ENCODE measurements around the gene LRRC32.
"Not testable (repeated sequence)": the region's sequence is repeated elsewhere in the genome, so short reads cannot be mapped to it uniquely, and the experiment has no call there.

LRRC32 gene

DNA sequence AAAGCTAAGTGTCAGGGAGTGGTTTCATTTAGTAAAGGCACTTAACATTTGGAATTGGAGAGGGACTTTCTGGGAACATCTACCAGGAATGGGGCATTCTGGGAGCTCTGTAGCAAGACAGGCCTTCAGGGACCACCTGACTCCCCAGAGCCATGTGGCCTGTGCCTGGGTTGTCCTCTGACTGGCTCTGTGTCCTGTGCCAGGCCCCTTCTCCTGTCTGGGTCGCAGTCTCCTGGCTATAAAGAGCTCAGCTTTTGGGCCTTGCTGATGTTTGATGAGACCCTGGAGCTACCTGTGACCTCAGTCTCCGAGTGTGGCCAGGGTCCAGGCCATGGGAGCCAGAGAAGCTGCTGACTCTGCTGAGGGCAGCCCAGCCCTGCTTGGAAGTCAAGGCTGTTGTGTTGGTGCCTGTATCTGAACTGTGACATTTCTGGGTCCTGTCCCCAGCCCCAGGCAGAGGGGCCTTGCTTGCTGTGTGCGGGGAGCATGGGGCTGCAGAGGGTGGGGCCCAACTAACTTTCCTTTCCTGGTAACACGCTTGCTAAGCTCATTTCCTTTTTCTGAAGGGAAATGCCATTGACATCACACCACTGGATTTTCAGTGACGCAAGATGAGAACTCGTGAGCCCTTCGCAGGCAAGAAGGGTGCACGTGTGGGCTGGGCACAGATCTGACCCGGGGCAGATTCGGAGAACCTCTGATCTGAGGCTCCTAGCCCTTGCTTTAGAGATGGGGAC lies 41.3 kb downstream of the LRRC32 start:
- DNase-seq (ENCODE audit: low read depth) = no peak

DNA sequence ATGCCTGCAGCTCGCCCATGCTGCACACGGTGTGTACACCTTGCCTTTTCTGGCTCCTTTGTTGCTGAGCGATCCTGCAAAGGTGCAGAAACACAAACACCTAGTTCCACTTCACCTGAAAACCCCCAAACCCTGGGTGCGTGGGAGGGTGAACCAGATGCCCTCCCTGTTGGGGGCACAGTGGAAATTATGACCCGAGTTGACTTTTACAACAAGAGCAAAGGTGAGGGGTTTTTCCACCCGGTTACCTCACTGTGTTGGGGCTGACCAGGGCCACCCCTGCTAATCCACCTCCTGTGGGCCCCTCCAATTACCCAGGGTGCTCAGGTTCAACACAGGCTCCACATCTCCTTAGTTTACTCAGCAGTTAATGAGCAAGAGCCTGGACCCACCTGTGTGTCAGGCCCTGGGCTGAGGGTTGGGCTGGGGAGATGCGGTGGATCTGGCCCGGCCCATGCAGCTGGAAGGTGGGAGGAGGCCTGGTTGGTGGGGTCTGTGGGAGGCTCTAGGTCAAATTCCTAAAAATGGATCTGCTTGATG lies 42.1 kb downstream of the LRRC32 start:
- DNase-seq (ENCODE audit: low read depth) = no peak

DNA sequence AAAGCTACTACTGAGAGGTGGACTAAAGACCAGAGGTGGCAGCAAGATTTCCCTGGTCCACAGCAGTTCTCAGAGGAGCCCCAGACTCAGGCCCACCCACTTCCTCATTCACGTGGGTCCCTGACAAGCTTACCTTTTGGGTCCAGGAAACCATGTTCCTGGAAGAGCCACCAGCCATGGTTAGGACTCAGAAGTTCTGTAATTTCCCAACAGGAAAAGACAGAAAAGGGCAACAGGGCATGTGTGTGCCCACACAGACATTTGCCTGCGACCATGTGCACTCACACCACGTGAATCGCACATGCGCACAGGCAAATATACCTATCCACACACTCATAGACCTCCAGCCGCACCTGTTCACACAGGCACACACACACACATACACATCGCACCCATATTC lies 42.9 kb downstream of the LRRC32 start:
- no peak for DNase-seq (ENCODE audit: low read depth)

DNA sequence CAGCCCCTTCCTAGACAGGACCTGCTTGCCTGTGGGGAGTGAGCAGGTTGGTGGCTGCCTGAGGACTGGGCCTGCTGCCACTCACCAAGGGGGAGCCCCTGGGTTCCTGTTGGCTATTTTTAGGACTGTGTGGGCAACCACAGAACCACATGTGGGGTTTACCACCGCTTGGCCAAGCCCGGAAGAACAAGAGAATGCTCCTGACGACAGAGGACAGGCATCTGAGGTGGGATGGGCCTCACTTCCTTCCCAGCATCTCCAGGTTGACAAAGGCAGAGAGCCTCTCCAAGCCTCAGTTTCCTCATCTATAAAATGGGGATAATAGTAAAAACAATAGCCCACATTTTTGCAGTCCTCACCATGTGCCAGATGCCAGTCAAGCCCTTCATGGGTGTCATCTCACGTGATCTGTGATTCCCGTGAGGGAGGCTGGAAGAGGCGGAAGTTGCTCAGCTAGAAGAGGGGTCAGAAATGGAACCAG lies 43.6 kb downstream of the LRRC32 start:
- DNase-seq (ENCODE audit: low read depth) = no peak

DNA sequence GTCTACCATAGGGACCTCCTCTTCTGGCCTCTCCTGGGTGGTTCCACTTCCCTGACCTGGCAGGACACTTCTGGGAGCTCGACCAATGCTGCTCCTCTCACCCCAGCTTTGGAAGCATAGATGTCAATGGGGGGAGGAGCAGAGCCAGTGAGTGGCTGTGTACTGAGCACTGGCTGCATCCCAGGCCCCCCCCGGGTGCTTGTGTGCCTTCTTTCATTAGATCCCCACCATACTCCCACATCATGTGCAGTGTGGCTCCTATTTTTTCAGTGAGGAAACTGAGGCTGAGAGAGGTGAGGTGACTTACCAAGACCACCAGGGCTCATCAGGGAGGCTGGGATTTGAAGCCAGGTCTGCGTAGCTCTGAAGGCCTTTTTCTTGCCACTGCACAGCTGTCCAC lies 44.3 kb downstream of the LRRC32 start:
- DNase-seq (ENCODE audit: low read depth) = no peak

DNA sequence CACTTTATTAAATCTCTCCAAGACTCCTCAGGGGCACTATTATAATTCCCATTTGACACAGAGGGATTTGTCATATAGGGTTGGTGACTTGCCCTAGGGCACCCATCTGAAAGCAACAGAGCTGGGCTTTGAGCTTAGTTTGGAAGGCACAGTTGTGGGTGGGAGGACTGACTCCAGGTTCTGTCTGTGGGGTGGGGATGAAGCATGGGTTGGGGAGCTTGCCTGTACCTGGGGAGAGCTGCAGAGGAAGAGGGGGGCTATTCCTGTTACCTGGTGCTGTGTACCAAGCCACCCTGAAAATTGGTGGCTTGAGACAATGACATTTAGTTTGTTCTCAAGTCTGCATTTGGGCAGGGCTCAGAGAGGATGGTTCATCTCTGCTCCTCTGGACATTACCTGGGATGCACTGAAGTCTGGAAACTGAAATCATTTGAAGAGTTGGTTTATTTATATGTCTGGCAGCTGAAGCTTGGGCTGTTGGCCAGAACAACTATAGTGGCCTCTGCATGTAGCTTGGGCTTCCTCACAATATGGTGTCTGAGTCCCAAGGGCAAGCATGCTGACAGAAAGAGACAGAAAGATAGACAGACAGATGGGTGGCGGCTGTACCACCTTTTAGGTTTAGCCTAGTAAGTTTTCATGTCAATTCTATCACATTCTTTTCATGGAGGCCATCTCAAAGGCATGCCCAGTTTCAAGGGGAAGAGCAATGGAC lies 44.9 kb downstream of the LRRC32 start:
- DNase-seq (ENCODE audit: low read depth) = no peak

DNA sequence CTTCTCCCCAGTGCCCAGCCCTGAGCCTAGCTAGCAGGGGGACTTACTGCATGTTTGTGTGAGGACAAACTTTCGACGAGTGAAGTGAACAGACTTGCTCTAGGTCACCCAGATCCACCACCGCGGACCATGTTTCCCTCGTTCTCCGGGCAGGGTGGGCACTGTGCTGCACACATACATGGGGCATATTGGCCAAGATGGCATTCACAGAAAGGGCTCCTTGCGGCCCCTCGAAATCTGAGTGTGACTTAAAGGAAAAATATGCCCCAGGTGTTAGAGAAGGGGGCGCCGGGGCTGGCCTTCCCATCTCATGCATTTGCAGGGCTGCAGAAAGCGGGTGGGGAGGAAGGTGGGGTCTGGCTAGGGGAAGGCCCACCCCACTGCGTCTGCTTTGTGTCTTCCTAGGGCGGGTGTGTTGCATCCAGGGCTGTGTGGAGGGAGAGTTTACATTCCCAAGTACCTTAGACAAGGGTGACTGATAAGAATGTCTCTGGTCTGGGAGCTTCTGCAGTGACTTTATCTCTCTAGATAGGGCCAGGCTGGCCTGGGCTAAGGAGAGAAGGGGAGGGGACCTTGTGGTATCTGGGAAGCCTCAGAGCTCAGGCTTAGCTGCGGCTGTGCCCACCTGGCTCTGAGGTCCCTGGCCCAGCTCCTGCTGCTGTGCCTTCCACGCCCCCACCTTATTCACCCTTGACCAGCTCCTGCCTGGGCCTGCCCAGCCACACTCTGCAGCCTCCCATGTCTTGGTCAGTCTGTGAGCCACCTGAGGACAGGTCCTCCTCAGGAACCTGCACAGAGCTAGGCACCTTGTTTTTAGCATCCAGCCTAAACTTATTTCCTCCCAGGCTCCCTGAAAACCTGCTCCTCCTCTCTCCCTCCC lies 45.8 kb downstream of the LRRC32 start:
- DNase-seq (ENCODE audit: low read depth) = no peak

DNA sequence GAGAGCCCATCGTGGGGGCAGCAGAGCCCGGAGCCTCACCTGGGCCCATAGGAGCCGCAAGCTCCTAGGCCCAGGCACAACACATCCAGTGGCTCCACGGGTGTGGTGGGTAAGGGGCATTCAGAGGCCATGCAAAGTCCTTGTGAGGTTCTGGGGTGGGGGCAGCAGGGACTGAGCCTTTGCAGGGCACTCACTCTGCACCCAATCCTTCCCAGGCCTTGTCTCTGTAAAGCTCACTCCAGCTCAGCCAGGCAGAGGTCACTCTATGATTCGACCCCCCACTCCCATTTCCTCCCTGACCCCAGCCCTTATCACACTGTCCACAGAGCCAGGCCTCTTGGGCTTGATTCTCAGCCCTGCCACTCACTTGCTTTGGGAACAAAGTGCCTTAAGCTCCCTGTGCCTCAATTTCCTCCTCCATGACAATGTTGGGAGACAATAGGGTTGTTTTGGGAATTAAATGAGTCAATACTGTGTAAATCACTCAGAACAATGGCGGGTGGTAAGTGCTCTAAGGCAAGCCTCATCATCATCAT lies 46.6 kb downstream of the LRRC32 start:
- no peak for DNase-seq (ENCODE audit: low read depth)

DNA sequence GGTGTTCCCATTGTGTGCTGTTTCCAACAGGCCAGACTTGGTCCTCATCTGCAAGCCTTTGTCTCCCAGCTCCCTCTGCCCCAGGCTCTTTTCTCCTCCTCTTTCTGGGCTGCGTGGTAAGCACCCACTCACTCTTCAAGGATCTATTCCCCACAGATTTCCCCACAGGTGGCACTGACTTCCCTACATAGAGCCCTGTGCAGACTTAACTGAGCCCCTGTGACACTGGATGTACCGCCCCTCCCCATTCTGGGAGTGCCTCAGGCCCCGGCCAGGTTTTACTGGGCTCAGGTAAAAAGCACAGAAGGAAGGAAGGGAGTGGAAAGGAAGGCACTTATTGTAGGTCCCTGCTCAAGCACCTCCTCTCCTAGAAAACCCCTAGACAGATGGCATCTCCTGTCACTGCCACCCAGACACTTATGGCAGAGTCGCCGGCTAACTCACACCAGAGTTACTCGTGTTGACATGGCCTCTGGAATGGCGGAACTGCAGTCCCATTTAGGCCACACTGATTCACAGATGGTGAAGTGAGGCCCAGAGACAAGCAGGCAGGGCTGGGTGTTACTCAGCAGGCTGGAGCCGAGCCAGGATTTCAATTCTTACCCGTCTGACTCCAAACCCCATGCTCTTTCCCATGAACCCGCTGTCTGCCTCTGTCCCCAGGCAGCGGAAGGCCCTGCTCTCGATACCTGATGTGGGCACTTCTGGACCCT lies 47.2 kb downstream of the LRRC32 start:
- DNase-seq (ENCODE audit: low read depth) = no peak

DNA sequence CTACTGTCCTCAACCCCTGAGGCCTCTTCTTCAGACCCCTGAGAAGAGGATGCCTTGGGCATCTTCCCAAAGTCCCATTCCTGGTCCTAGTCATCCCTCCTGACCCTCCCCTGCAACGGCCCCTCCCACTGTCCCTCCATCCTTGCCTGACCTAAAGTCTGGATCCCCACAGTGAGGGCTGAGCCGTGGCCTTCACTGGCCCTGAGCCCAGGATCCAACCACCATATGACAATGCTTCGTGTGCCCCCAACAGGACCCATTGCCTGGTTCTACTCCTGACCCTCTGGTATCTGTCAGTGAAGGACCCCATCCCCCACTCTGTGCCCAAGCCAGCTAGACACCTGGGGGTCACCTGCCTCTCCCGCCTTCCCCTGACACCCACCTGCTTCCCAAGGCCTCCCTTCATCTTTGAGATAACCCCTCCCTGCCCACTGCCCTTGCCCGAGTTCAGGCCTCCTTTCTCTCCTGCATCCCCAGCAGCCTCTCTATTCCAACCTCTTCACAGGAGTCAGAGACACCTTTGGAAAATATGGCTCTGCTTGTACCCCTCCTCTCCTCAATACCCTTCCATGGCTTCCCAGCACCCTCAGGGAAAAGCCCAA lies 48.0 kb downstream of the LRRC32 start:
- no peak for DNase-seq (ENCODE audit: low read depth)

DNA sequence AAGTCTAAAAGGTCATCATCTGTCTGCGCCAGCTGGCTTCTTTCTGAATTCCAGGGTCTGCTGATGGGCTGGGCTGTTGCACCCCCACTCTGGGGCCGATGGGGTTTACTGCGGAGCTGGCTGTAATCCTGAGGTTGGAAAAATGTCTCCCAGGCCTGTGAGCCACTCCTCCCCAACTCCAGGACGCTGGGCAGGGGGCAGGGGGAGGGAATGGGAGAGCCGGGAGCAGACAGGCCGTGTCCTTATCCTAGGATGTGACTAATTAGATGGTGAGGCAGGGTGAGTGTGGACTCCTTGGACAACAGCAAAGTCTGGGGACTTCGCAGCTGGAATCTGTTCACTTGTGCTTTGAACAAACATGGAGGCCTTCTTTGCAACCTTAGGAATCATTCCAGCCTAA lies 48.7 kb downstream of the LRRC32 start:
- DNase-seq (ENCODE audit: low read depth) = no peak

DNA sequence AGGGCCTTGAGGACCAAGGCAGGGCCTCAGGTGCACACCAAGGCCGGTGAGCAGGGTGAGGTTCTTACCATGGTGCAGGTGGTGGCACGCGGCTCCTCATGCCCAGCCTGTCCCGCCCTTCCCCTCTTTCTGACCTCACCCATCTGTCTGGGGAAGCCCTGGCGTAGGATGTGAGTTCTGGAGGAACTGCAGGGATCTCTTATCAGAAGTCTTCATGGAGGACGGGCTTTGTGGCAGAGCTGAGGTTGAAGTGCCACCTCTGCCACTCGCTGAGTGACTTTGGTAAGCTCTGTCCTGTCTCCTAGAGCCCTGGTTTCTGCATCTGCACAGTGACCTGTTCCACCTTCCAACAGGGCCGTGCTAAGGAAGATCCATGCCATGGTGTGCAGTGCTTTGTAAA lies 49.1 kb downstream of the LRRC32 start:
- no peak for DNase-seq (ENCODE audit: low read depth)

DNA sequence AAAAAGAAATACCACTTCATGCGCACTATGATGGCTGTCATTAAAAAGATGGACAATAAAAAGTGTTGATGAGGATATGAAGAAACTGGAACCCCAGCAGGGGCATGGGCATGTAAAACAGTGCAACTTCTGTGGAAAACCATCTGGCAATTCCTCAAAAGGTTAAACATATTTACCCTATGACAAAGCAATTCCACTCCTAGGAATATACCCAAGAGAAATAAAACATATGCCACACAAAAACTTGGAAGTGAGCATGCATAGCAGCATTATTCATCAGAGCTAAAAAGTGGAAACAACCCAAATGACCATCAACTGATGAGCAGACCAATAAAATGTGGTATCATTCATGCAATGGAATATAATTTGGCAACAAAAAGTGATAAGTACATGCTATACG lies 50.1 kb downstream of the LRRC32 start:
- no peak for DNase-seq (ENCODE audit: low read depth)

DNA sequence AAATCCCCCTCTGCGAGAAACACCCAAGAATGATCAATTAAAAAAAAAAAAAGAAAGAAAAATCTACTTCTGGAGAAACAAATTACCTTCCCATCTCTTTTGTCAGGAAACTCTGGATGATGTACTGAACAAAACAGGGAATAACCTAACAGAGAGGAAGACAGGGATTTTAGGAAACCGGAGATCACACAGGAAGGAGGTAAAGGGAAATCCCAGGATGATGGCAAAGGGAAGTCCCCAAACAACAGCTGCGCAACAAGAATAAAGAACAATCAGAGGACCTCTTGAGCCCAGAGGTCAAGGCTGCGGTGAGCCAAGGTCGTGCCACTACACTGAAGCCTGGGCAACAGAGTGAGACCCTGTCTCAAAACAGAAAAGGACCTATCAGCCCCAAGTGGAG lies 50.7 kb downstream of the LRRC32 start:
- DNase-seq (ENCODE audit: low read depth) = not testable (repeated sequence)

DNA sequence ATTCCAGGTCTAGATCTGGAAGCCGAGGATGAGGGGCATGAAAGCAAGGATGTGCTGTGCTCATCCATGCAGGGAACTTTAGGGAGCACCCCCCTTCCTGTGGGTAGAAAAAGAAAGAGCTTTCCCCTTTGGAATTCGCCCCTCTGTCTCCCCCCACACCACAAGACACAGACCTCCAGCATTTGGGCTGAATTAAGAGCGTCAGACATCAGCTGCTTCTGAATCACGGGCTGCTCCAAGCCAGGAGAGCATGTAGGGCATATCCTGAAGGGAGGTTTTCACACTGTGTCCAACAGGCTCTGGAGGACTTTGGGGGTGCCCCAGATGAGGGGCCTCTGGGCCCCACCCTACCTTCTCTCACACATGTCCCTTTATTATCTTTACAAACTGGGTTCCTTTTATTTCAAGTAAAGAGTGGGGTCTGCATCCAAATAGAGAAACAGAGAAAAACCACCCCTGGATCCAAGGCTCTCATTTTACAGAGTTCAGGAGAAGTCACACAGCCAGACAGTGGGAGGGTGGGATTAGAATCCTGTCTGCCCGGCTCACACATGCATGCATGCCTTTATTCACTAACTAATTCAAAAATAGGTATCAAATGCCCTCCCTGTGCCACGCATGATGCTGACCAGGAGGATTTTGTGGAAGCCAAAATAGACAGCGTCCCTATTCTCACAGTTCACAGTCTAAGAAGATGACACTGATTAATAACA lies 52.8 kb downstream of the LRRC32 start:
- DNase-seq (ENCODE audit: low read depth) = no peak

DNA sequence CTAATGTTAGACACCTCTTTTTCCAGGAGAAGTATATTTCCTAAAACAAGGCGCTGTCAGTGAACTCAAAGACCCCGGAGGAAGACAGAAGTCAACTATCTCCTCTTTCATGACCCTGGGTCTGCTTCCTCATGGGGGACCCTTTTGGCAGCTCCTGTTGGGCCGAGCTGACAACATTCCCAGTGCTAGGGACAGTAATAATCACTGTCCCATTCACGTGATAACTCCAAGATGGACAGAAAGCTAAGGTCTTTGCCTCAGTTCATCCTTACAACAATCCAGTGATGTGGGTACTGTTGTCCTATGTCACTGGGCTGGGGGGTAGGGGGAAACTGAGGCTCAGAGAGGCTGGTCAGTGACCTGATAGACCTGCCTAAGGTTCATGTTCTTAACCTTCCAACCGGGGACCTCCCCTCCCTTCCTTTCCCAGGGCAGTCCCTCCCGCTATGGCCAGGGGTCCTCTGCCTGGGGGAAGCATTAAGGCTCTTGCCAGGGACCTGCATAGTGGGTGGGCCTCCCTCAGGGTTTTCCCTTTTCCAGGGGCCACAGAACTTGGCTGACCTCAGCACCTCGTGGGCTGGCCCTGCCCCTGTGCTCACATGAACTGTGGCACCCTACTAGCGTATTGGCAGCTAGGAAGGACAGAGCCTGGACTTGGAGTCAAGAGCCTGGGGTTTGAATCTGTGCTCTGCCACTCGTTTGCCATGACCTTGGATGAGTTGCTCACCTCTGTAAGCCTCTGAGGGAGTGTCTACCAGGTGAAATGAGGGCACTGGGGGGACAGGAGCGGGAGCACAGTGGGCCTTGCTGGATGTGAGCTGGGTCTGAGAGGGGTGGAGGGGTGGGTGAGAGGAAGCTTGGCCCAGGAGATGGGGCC lies 53.6 kb downstream of the LRRC32 start:
- DNase-seq (ENCODE audit: low read depth) = no peak

DNA sequence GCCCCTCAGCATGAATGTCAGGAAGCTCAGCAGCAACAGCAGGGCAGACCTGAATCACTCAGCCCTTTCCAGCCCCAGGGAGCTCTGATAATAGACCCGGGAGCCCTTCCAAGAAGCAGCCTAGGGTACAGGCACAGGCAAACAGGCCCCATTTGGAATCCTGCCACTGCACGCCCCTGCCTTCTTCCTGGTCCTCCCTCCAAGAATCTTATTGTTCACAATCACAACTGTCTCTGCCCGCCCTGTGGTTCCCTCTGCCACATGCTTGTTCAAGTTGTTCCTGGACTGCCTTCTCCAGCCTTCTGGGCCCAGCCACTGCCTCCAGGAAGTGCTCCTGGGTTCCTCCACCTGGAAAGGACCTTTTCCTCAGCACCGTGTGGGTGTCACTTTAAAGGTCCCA lies 54.6 kb downstream of the LRRC32 start:
- DNase-seq (ENCODE audit: low read depth) = no peak

DNA sequence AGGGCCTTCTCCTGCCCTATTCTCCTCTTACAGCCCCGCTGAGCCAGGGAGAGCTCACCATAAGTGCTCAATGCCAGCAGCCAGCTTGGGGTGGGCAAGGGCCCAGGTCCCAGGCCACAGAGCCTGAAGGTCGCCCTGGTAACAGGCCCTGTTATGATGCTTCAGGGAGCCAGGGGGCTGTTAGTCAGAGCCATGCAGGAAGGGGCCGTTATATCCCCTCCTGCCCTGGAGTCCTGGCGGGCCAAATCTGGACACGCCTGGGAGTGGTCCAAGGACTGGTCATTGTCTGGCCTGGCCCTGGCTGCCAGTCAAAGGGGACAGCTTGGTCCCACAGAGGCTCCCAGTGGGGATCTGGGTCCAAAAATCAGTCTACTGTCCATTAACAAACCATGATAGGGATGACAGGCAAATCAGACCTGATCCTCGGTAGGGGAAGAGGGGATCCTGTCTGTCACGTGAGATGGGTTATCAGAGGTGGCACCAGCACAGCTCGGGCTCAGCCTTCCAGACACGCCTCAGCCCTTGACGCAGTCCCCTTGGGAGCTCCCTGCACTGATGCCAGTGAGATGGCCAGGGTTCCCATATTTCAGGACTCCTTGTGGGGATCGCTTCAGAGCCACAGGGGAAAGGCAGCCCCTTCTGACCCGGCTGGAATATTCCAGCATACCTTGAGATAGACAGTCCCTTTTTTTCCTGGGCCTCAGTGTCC lies 55.9 kb downstream of the LRRC32 start:
- no peak for DNase-seq (ENCODE audit: low read depth)

DNA sequence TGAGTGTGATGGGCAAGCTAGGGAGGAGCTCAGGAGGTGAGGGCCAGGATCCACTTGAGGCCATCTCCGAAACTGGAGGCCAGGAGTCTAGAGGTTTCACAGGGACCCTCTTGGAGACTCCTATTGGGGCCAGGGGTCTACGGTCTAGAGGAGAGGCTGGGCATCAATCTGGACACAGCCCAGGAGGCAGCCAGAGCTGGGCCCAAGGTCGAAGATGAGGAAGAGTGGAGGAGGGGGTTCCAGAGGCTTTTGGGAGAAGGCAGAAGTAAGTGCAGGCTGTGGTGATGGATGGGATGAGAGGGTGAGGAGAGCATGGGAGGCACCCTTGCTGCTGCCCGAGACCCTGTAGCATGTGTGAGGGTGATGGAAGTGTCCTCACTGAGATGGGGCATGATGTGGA lies 56.6 kb downstream of the LRRC32 start:
- no peak for DNase-seq (ENCODE audit: low read depth)

All from T follicular helper cell (primary cell).